ENCODE measurements around the gene KIF12.

The KIF12 gene

GRCh38 chr9:114100536-114100935, 1.4 kb upstream of the KIF12 start:
- no peak overlapping the region for H3K27ac ChIP-seq (ENCODE audit: low read depth, low read length, severe bottlenecking)
- no peak overlapping the region for H3K4me3 ChIP-seq (ENCODE audit: extremely low read depth, insufficient read depth, low read length, poor library complexity, severe bottlenecking)
- H3K4me1 ChIP-seq (ENCODE audit: control insufficient read depth, insufficient read depth, low read length, poor library complexity, severe bottlenecking): no peaks in the 10 kb centered on the region
- 86 to 88% methylated on average over 1 of the region's 1 CpG for WGBS, 2 experiments (ENCODE audit: insufficient coverage in 2 of 2)
- H3K9me3 ChIP-seq (ENCODE audit: control insufficient read depth, low read length): peaks cover 9% of the 10 kb centered on the region
- H3K36me3 ChIP-seq (ENCODE audit: control insufficient read depth, insufficient read depth, low read length): no peaks in the 10 kb centered on the region

GRCh38 chr9:114099669-114100270, 678 bp upstream of the KIF12 start:
- no peaks in the 10 kb centered on the region for H3K4me1 ChIP-seq (ENCODE audit: control insufficient read depth, insufficient read depth, low read length, poor library complexity, severe bottlenecking)
- H3K27ac ChIP-seq (ENCODE audit: low read depth, low read length, severe bottlenecking): no peak overlapping the region
- no peak overlapping the region for H3K4me3 ChIP-seq (ENCODE audit: extremely low read depth, insufficient read depth, low read length, poor library complexity, severe bottlenecking)
- no peaks in the 10 kb centered on the region for H3K36me3 ChIP-seq (ENCODE audit: control insufficient read depth, insufficient read depth, low read length)
- 88 to 100% methylated on average over 1 to 2 of the region's 2 CpGs for WGBS, 2 experiments (ENCODE audit: insufficient coverage in 2 of 2)
- peaks cover 9% of the 10 kb centered on the region for H3K9me3 ChIP-seq (ENCODE audit: control insufficient read depth, low read length)

GRCh38 chr9:114098021-114098935, 814 bp downstream of the KIF12 start:
- H3K4me1 ChIP-seq (ENCODE audit: control insufficient read depth, insufficient read depth, low read length, poor library complexity, severe bottlenecking): no peaks in the 10 kb centered on the region
- no peak overlapping the region for H3K27ac ChIP-seq (ENCODE audit: low read depth, low read length, severe bottlenecking)
- no peaks in the 10 kb centered on the region for H3K36me3 ChIP-seq (ENCODE audit: control insufficient read depth, insufficient read depth, low read length)
- 1 to 2% methylated on average over 15 to 44 of the region's 77 CpGs for WGBS, 2 experiments (ENCODE audit: insufficient coverage in 2 of 2)
- peak overlapping the region; percentile 38 for H3K4me3 ChIP-seq (ENCODE audit: extremely low read depth, insufficient read depth, low read length, poor library complexity, severe bottlenecking)
- H3K9me3 ChIP-seq (ENCODE audit: control insufficient read depth, low read length): peaks cover 9% of the 10 kb centered on the region

GRCh38 chr9:114097613-114098020, 1.5 kb downstream of the KIF12 start:
- H3K9me3 ChIP-seq (ENCODE audit: control insufficient read depth, low read length): peaks cover 9% of the 10 kb centered on the region
- 46 to 59% methylated on average over 7 to 15 of the region's 18 CpGs for WGBS, 2 experiments (ENCODE audit: insufficient coverage in 2 of 2)
- peak overlapping the region; percentile 38 for H3K4me3 ChIP-seq (ENCODE audit: extremely low read depth, insufficient read depth, low read length, poor library complexity, severe bottlenecking)
- no peak overlapping the region for H3K27ac ChIP-seq (ENCODE audit: low read depth, low read length, severe bottlenecking)
- H3K36me3 ChIP-seq (ENCODE audit: control insufficient read depth, insufficient read depth, low read length): no peaks in the 10 kb centered on the region
- no peaks in the 10 kb centered on the region for H3K4me1 ChIP-seq (ENCODE audit: control insufficient read depth, insufficient read depth, low read length, poor library complexity, severe bottlenecking)

GRCh38 chr9:114096866-114097612, 2.1 kb downstream of the KIF12 start:
- WGBS, 2 experiments (ENCODE audit: insufficient coverage in 2 of 2): 92 to 100% methylated on average over 3 to 9 of the region's 14 CpGs
- no peaks in the 10 kb centered on the region for H3K4me1 ChIP-seq (ENCODE audit: control insufficient read depth, insufficient read depth, low read length, poor library complexity, severe bottlenecking)
- no peaks in the 10 kb centered on the region for H3K36me3 ChIP-seq (ENCODE audit: control insufficient read depth, insufficient read depth, low read length)
- H3K9me3 ChIP-seq (ENCODE audit: control insufficient read depth, low read length): peaks cover 8% of the 10 kb centered on the region
- no peak overlapping the region for H3K27ac ChIP-seq (ENCODE audit: low read depth, low read length, severe bottlenecking)
- H3K4me3 ChIP-seq (ENCODE audit: extremely low read depth, insufficient read depth, low read length, poor library complexity, severe bottlenecking): no peak overlapping the region

- Histone ChIP-seq H3K27ac (ENCODE audit: low read depth, low read length, severe bottlenecking) (no peak overlapping the region), H3K9me3 (ENCODE audit: control insufficient read depth, low read length) (no peaks in the 10 kb centered on the region), H3K4me3 (ENCODE audit: extremely low read depth, insufficient read depth, low read length, poor library complexity, severe bottlenecking) (no peak overlapping the region), H3K36me3 (ENCODE audit: control insufficient read depth, insufficient read depth, low read length) (no peaks in the 10 kb centered on the region), H3K4me1 (ENCODE audit: control insufficient read depth, insufficient read depth, low read length, poor library complexity, severe bottlenecking) (no peaks in the 10 kb centered on the region)
- 74 to 86% methylated on average over 7 to 9 of the region's 9 CpGs for WGBS, 2 experiments (ENCODE audit: insufficient coverage in 2 of 2)
Observed at GRCh38 chr9:114096041-114096511, 3.0 kb downstream of the KIF12 start.

GRCh38 chr9:114094971-114095370, 4.1 kb downstream of the KIF12 start:
- 96 to 97% methylated on average over 11 to 12 of the region's 12 CpGs for WGBS, 2 experiments (ENCODE audit: insufficient coverage in 2 of 2)
- Histone ChIP-seq H3K9me3 (ENCODE audit: control insufficient read depth, low read length) (no peaks in the 10 kb centered on the region), H3K36me3 (ENCODE audit: control insufficient read depth, insufficient read depth, low read length) (no peaks in the 10 kb centered on the region), H3K4me3 (ENCODE audit: extremely low read depth, insufficient read depth, low read length, poor library complexity, severe bottlenecking) (no peak overlapping the region), H3K27ac (ENCODE audit: low read depth, low read length, severe bottlenecking) (no peak overlapping the region), H3K4me1 (ENCODE audit: control insufficient read depth, insufficient read depth, low read length, poor library complexity, severe bottlenecking) (no peaks in the 10 kb centered on the region)

- H3K9me3 ChIP-seq (ENCODE audit: control insufficient read depth, low read length): no peaks in the 10 kb centered on the region
- 88 to 90% methylated on average over 6 to 8 of the region's 9 CpGs for WGBS, 2 experiments (ENCODE audit: insufficient coverage in 2 of 2)
- H3K4me1 ChIP-seq (ENCODE audit: control insufficient read depth, insufficient read depth, low read length, poor library complexity, severe bottlenecking): no peaks in the 10 kb centered on the region
- H3K4me3 ChIP-seq (ENCODE audit: extremely low read depth, insufficient read depth, low read length, poor library complexity, severe bottlenecking): no peak overlapping the region
- H3K36me3 ChIP-seq (ENCODE audit: control insufficient read depth, insufficient read depth, low read length): no peaks in the 10 kb centered on the region
- no peak overlapping the region for H3K27ac ChIP-seq (ENCODE audit: low read depth, low read length, severe bottlenecking)
Observed at GRCh38 chr9:114093761-114094505, 5.2 kb downstream of the KIF12 start.

GRCh38 chr9:114093031-114093471, 6.0 kb downstream of the KIF12 start:
- Histone ChIP-seq H3K36me3 (ENCODE audit: control insufficient read depth, insufficient read depth, low read length) (no peaks in the 10 kb centered on the region), H3K4me1 (ENCODE audit: control insufficient read depth, insufficient read depth, low read length, poor library complexity, severe bottlenecking) (no peaks in the 10 kb centered on the region), H3K4me3 (ENCODE audit: extremely low read depth, insufficient read depth, low read length, poor library complexity, severe bottlenecking) (no peak overlapping the region), H3K27ac (ENCODE audit: low read depth, low read length, severe bottlenecking) (no peak overlapping the region), H3K9me3 (ENCODE audit: control insufficient read depth, low read length) (no peaks in the 10 kb centered on the region)
- WGBS, 2 experiments (ENCODE audit: insufficient coverage in 2 of 2): 80 to 88% methylated on average over 1 to 4 of the region's 4 CpGs

- Histone ChIP-seq H3K36me3 (ENCODE audit: control insufficient read depth, insufficient read depth, low read length) (no peaks in the 10 kb centered on the region), H3K4me3 (ENCODE audit: extremely low read depth, insufficient read depth, low read length, poor library complexity, severe bottlenecking) (no peak overlapping the region), H3K27ac (ENCODE audit: low read depth, low read length, severe bottlenecking) (no peak overlapping the region), H3K4me1 (ENCODE audit: control insufficient read depth, insufficient read depth, low read length, poor library complexity, severe bottlenecking) (no peaks in the 10 kb centered on the region), H3K9me3 (ENCODE audit: control insufficient read depth, low read length) (no peaks in the 10 kb centered on the region)
- WGBS, 2 experiments (ENCODE audit: insufficient coverage in 2 of 2): 88 to 95% methylated on average over 1 to 3 of the region's 4 CpGs
Observed at GRCh38 chr9:114092336-114092735, 6.8 kb downstream of the KIF12 start.

All from mesodermal cell (in vitro differentiated cells).